ENCODE data around the gene DIPK1C.

The DIPK1C gene

DNA sequence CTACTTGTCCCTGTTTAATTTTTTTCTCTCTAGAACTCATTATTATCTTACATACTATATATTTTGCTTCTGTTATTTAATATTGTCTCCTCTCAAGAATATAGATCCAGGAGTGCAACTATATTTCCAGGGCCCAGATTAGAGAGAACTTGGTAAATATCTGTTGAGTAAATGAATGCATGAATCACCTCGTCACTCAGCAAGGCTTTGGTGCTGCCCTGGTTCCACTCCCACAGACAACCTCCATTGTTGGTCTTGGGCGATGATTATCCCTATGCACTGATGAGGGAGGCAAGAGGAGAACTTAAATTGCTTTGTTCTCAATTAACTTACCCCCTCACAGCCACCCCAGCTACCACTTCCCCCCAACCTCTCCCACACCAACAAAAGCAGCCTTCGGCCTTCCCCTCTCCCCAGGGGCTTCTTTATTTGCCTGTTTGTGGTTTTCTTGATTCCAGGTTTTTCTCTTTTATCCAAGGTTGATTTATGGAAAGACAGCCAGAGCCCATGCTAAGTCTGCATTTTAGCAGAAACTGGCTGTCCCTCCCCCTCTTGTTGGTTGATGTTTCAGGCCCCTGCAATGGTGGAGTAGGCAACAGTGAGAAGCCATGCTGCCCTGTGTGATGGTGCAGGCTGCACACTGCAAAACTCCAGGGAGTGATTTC lies 17.0 kb upstream of the DIPK1C start:
- DNase-seq (ENCODE audit: insufficient read length, low spot score) (no peak), FAIRE-seq (no peak)
- TF ChIP-seq, protein P1, sequence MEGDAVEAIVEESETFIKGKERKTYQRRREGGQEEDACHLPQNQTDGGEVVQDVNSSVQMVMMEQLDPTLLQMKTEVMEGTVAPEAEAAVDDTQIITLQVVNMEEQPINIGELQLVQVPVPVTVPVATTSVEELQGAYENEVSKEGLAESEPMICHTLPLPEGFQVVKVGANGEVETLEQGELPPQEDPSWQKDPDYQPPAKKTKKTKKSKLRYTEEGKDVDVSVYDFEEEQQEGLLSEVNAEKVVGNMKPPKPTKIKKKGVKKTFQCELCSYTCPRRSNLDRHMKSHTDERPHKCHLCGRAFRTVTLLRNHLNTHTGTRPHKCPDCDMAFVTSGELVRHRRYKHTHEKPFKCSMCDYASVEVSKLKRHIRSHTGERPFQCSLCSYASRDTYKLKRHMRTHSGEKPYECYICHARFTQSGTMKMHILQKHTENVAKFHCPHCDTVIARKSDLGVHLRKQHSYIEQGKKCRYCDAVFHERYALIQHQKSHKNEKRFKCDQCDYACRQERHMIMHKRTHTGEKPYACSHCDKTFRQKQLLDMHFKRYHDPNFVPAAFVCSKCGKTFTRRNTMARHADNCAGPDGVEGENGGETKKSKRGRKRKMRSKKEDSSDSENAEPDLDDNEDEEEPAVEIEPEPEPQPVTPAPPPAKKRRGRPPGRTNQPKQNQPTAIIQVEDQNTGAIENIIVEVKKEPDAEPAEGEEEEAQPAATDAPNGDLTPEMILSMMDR (IDR thresholded peaks at IDR 0.05; ENCODE audit: insufficient read depth, missing control alignments): no peak

DNA sequence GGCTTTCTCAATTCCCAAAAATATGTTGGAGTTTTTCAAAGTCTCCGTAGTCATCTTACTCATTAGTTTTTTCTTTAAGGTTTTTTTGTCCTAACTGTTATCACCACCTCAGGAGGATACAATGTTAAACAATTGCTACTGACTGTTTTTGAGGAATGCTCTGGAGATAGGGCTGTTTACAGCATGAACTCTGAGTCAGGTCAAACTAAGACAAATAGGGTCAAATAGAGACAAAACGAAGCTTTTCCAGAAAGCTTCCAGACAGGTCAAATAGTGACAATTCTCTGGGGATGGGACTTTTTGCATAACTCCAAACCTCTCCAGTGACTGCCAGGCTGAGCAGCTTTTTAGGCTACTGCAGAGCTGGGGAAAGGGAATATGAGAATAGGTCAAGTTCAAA lies 15.2 kb upstream of the DIPK1C start:
- TF ChIP-seq, protein P1 (IDR thresholded peaks at IDR 0.05; ENCODE audit: insufficient read depth, missing control alignments): no peak
- FAIRE-seq (peak; percentile 85), DNase-seq (ENCODE audit: insufficient read length, low spot score) (no peak)

DNA sequence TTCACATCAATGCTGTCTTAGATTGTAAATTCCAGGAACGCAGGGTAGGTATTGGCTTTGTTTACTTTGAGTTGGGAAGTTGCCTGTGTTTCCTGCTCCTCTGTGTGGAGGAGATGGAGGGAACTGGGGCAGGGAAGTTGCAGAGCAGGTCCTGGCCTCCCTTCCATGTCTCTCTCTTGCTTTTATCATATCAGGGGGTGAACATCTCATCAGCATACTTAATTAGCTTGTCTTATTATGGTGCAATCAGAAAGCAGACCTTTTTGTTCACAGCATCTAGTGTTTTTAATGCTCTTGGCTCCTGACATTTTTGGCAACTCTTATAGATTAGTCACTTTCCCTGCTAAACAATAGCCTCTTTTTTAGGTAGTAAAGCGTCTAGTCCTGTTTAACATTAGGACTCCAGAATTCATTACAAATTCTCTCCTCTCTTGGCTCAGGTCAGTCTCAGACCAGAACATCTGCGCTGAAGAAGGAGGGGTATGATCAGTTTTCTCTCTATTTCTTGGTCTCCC lies 11.5 kb upstream of the DIPK1C start:
- peak; percentile 35 for FAIRE-seq
- DNase-seq (ENCODE audit: insufficient read length, low spot score): no peak
- TF ChIP-seq, protein P1 (IDR thresholded peaks at IDR 0.05; ENCODE audit: insufficient read depth, missing control alignments): no peak

DNA sequence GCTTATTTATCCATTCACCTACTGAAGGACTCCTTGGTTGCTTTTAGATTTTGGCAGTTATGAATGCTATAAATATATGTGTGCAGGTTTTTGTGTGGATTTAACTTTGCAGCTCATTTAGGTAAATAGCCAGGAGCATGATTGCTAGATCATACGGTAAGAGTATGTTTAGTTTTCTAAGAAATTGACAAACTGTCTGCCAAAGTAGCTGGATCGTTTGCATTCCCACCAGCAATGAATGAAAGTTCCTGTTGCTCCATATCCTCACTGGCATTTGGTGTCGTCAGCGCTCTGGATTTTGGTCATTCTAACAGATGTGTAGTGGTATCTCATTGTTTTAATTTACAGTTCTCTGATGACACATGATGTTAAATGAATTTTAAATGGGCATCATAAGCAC lies 8.7 kb upstream of the DIPK1C start:
- DNase-seq (ENCODE audit: insufficient read length, low spot score) (no peak), FAIRE-seq (no peak)
- TF ChIP-seq, protein P1 (IDR thresholded peaks at IDR 0.05; ENCODE audit: insufficient read depth, missing control alignments): no peak

DNA sequence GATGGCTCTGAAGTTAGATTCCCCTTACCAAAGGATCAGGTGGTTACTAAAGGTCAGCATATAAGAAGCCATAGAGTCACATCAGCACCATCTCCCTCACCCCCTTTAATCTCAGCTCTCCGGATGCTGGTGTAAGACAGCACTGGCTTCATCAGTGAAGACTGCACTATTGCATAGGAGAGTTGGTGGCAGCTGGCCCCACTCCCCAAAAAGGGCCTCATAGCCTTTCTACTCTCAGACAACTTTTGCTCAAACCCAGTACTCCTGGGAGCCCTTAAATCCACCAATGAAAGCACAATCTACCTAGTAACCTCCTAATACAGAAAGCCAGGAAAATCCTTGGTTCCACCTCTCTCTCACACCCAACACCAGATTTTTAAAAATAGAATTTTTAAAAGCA lies 6.9 kb upstream of the DIPK1C start:
- no peak for FAIRE-seq
- no peak for DNase-seq (ENCODE audit: insufficient read length, low spot score)
- TF ChIP-seq, protein P1 (IDR thresholded peaks at IDR 0.05; ENCODE audit: insufficient read depth, missing control alignments): no peak

DNA sequence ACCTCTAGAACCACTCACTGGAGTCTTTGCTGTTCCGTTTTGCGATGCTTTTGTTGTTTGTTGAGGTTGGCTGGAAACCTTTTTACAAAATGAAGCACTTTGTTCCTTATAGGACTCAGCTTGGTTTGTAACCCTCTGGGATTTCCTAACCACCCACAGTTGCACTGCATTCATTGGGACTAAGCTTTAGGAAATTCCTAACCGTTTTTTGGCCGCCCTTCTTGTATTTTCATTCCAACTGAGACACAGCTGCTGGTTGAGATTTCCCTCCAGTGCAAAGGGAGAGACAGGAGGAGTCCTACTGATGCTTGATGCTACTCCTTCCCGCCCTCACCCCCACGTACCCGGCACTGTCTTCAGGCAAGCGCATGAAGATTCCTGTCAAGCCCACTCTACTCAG lies 6.1 kb upstream of the DIPK1C start:
- TF ChIP-seq, protein P1 (IDR thresholded peaks at IDR 0.05; ENCODE audit: insufficient read depth, missing control alignments): no peak
- no peak for DNase-seq (ENCODE audit: insufficient read length, low spot score)
- FAIRE-seq: no peak

DNA sequence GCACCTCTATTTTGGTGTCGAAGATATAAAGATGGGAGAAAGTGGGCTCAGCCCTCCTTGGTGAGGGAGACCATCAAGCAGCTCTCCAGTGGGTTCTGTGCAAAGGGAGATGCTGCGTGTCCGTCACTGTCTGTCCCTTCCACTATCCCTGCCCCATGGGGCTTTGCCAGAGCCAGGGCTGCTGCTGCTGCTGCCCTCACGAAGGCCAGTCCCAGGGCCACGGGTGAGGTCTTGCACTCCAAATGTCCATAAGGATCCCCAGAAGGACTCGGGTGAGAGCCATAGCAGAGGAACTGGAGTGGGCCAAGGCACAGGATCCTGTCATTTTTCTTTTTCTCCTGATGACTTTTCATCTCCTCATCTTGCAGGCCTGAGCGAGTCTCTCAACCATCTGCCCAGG lies 3.7 kb upstream of the DIPK1C start:
- TF ChIP-seq, protein P1 (IDR thresholded peaks at IDR 0.05; ENCODE audit: insufficient read depth, missing control alignments): no peak
- no peak for DNase-seq (ENCODE audit: insufficient read length, low spot score)
- FAIRE-seq: no peak

All from D721Med (cell line).